ENCODE results near the gene CER1. TPM values are rescaled to one million over a fixed set of nuclear protein-coding genes. Genes with fewer than 3 reads are reported as not detected.

The CER1 gene
- polyA plus RNA-seq, 1 of the 3 experiments (the other 2 are of a cell fraction) = not detected

DNA sequence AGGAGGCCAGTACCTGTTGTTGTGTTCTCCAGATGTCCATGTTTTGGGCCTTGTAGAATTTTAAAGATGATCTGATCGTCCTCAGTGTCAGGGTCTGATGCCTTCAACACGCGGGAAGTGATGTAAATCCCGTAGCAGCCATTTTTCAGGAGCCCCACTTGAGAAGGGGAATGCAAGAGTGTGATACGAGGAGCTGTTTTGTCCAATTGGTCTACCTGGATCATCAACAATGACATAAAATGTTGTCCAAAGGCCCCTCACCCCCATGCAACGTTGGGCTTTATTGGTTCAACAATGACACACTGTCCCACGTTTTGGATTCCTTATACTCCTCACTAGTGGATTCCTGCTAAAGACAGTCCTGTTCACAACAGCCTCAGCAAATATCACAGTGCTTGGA lies 48.1 kb upstream of the CER1 start:
- no peaks in the 10 kb centered on the region for H3K27me3 ChIP-seq (ENCODE audit: insufficient read depth)
- no peak overlapping the region for H3K4me2 ChIP-seq
- no peaks in the 10 kb centered on the region for H4K20me1 ChIP-seq (ENCODE audit: insufficient read depth)
- H3K36me3 ChIP-seq (replicated peaks in 1 of 2; ENCODE audit: control insufficient read depth in 1 of 2, insufficient read depth in 2 of 2, low read length in 1 of 2) = no peaks in the 10 kb centered on the region
- ChIA-PET POLR2A (no interaction called here), CTCF (interaction anchor here (0.5 to 3.6 kb wide), 9 partner anchors 9 to 464 kb away, joined by 3 to 36 read pairs (median 11); no protein-coding TSS in a partner anchor)
- peaks cover 0 to 6% of the 10 kb centered on the region in 2 experiments; a peak in 1 of 4 replicates for H3K4me1 ChIP-seq (ENCODE audit: control insufficient read depth in 1 of 2, insufficient read depth in 2 of 2, low read depth in 1 of 2, low read length in 1 of 2)
- peak overlapping the region in 1 of 2 experiments; percentile 19; a peak in 1 of 4 replicates for H3K27ac ChIP-seq (ENCODE audit: low read depth in 2 of 2, low read length in 1 of 2)
- no peaks in the 10 kb centered on the region for H3K9me3 ChIP-seq
- no peak overlapping the region for H3K4me3 ChIP-seq (ENCODE audit: low read depth in 2 of 2, low read length in 1 of 2)
- no peak for TF ChIP-seq RFX5 (IDR thresholded peaks at IDR 0.05; ENCODE audit: low read length)
- no peak for TF ChIP-seq TEAD4 (IDR thresholded peaks at IDR 0.05; ENCODE audit: borderline replicate concordance, insufficient read depth)
- no peak for TF ChIP-seq ELF1 (IDR thresholded peaks at IDR 0.05)
- TF ChIP-seq, protein P1, sequence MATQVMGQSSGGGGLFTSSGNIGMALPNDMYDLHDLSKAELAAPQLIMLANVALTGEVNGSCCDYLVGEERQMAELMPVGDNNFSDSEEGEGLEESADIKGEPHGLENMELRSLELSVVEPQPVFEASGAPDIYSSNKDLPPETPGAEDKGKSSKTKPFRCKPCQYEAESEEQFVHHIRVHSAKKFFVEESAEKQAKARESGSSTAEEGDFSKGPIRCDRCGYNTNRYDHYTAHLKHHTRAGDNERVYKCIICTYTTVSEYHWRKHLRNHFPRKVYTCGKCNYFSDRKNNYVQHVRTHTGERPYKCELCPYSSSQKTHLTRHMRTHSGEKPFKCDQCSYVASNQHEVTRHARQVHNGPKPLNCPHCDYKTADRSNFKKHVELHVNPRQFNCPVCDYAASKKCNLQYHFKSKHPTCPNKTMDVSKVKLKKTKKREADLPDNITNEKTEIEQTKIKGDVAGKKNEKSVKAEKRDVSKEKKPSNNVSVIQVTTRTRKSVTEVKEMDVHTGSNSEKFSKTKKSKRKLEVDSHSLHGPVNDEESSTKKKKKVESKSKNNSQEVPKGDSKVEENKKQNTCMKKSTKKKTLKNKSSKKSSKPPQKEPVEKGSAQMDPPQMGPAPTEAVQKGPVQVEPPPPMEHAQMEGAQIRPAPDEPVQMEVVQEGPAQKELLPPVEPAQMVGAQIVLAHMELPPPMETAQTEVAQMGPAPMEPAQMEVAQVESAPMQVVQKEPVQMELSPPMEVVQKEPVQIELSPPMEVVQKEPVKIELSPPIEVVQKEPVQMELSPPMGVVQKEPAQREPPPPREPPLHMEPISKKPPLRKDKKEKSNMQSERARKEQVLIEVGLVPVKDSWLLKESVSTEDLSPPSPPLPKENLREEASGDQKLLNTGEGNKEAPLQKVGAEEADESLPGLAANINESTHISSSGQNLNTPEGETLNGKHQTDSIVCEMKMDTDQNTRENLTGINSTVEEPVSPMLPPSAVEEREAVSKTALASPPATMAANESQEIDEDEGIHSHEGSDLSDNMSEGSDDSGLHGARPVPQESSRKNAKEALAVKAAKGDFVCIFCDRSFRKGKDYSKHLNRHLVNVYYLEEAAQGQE (IDR thresholded peaks at IDR 0.05; ENCODE audit: low read depth, low read length) = no peak
- TF ChIP-seq RXRA (IDR thresholded peaks at IDR 0.05; ENCODE audit: borderline replicate concordance, low read depth) = no peak
- TF ChIP-seq NFIC (IDR thresholded peaks at IDR 0.05; ENCODE audit: borderline replicate concordance) = no peak
- no peak for TF ChIP-seq POLR2AphosphoS5 (IDR thresholded peaks at IDR 0.05; ENCODE audit: low read depth, low read length)
- TF ChIP-seq FOXJ3 (CRISPR knock-in tag; IDR thresholded peaks at IDR 0.05) = no peak
- TF ChIP-seq, protein P2, sequence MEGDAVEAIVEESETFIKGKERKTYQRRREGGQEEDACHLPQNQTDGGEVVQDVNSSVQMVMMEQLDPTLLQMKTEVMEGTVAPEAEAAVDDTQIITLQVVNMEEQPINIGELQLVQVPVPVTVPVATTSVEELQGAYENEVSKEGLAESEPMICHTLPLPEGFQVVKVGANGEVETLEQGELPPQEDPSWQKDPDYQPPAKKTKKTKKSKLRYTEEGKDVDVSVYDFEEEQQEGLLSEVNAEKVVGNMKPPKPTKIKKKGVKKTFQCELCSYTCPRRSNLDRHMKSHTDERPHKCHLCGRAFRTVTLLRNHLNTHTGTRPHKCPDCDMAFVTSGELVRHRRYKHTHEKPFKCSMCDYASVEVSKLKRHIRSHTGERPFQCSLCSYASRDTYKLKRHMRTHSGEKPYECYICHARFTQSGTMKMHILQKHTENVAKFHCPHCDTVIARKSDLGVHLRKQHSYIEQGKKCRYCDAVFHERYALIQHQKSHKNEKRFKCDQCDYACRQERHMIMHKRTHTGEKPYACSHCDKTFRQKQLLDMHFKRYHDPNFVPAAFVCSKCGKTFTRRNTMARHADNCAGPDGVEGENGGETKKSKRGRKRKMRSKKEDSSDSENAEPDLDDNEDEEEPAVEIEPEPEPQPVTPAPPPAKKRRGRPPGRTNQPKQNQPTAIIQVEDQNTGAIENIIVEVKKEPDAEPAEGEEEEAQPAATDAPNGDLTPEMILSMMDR (IDR thresholded peaks at IDR 0.05) = no peak
- TF ChIP-seq RAD21 (IDR thresholded peaks at IDR 0.05; ENCODE audit: low read length) = no peak
- no peak for TF ChIP-seq FOSL2 (IDR thresholded peaks at IDR 0.05; ENCODE audit: borderline replicate concordance, low read depth)
- H3F3A ChIP-seq (replicated peaks; ENCODE audit: insufficient read depth) = no peaks in the 10 kb centered on the region
- H3K9ac ChIP-seq = no peak overlapping the region
- no peak overlapping the region for H2AFZ ChIP-seq (ENCODE audit: low read depth)
- WGBS (ENCODE audit: low lambda C conversion rate) = 53% methylated on average over 7 of the region's 7 CpGs
- H3K79me2 ChIP-seq (ENCODE audit: insufficient read depth) = no peaks in the 10 kb centered on the region
- no peaks in the 10 kb centered on the region for H3K9me2 ChIP-seq
- no peak for DNase-seq

DNA sequence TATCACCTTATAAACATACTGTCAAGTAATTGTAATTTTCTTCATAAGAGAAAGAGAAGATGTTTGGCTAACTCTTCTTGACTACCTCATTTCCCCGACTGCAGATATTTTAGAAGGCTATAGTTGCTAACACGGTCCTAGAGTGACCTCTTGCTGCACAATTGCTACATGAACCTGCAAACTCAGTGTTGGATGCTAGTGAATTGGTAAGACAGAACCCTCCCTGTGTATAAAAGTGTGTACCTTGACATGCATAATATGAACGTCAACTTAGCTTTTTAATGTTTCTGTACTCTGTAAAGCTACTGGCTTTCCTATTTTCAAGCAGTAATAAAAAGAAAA lies 46.7 kb upstream of the CER1 start:
- H3K9me2 ChIP-seq = no peaks in the 10 kb centered on the region
- H3K36me3 ChIP-seq (replicated peaks in 1 of 2; ENCODE audit: control insufficient read depth in 1 of 2, insufficient read depth in 2 of 2, low read length in 1 of 2) = no peaks in the 10 kb centered on the region
- H3K9me3 ChIP-seq = no peaks in the 10 kb centered on the region
- no peaks in the 10 kb centered on the region for H3K27me3 ChIP-seq (ENCODE audit: insufficient read depth)
- no peaks in the 10 kb centered on the region for H3F3A ChIP-seq (replicated peaks; ENCODE audit: insufficient read depth)
- ChIA-PET CTCF (interaction anchor here (0.7 to 3.6 kb wide), 47 partner anchors 8 to 1735 kb away, joined by 3 to 36 read pairs (median 4); partner anchors contain the start of gene ZDHHC21), POLR2A (interaction anchor here (1.1 kb wide), 1 partner anchor 76 kb away, joined by 3 read pairs; the partner anchor contains the start of gene ZDHHC21)
- peaks cover 0 to 6% of the 10 kb centered on the region in 2 experiments; a peak in 1 of 4 replicates for H3K4me1 ChIP-seq (ENCODE audit: control insufficient read depth in 1 of 2, insufficient read depth in 2 of 2, low read depth in 1 of 2, low read length in 1 of 2)
- WGBS (ENCODE audit: low lambda C conversion rate) = 49% methylated on average over 3 of the region's 3 CpGs
- no peak for DNase-seq
- H3K4me3 ChIP-seq (ENCODE audit: low read depth in 2 of 2, low read length in 1 of 2) = no peak overlapping the region
- no peak overlapping the region for H3K4me2 ChIP-seq
- TF ChIP-seq RAD21 (IDR thresholded peaks at IDR 0.05; ENCODE audit: low read length) = peak; percentile 64
- TF ChIP-seq, protein P2 (IDR thresholded peaks at IDR 0.05) = peak; percentile 18; the same call in 1 of the 2 replicates
- TF ChIP-seq EZH2phosphoT487 (IDR thresholded peaks at IDR 0.05; ENCODE audit: borderline replicate concordance, low read depth) = no peak
- TF ChIP-seq, protein P3, sequence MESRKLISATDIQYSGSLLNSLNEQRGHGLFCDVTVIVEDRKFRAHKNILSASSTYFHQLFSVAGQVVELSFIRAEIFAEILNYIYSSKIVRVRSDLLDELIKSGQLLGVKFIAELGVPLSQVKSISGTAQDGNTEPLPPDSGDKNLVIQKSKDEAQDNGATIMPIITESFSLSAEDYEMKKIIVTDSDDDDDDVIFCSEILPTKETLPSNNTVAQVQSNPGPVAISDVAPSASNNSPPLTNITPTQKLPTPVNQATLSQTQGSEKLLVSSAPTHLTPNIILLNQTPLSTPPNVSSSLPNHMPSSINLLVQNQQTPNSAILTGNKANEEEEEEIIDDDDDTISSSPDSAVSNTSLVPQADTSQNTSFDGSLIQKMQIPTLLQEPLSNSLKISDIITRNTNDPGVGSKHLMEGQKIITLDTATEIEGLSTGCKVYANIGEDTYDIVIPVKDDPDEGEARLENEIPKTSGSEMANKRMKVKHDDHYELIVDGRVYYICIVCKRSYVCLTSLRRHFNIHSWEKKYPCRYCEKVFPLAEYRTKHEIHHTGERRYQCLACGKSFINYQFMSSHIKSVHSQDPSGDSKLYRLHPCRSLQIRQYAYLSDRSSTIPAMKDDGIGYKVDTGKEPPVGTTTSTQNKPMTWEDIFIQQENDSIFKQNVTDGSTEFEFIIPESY (IDR thresholded peaks at IDR 0.05; ENCODE audit: borderline replicate concordance, low read depth) = no peak
- TF ChIP-seq SMC3 (IDR thresholded peaks at IDR 0.05; ENCODE audit: low read depth, low read length) = no peak
- no peak for TF ChIP-seq ELF1 (IDR thresholded peaks at IDR 0.05)
- TF ChIP-seq, protein P4, sequence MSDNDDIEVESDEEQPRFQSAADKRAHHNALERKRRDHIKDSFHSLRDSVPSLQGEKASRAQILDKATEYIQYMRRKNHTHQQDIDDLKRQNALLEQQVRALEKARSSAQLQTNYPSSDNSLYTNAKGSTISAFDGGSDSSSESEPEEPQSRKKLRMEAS (IDR thresholded peaks at IDR 0.05; ENCODE audit: low read depth) = no peak
- TF ChIP-seq MEF2A (IDR thresholded peaks at IDR 0.05; ENCODE audit: borderline replicate concordance, low read depth) = no peak
- no peak for TF ChIP-seq YY1 (IDR thresholded peaks at IDR 0.05; ENCODE audit: low read depth)
- no peak for TF ChIP-seq EP300 (IDR thresholded peaks at IDR 0.05; ENCODE audit: borderline replicate concordance in 1 of 2, low read depth in 1 of 2, low read length in 1 of 2)
- H2AFZ ChIP-seq (ENCODE audit: low read depth) = no peak overlapping the region
- H3K9ac ChIP-seq = no peak overlapping the region
- H3K27ac ChIP-seq (ENCODE audit: low read depth in 2 of 2, low read length in 1 of 2) = no peak overlapping the region
- H4K20me1 ChIP-seq (ENCODE audit: insufficient read depth) = no peaks in the 10 kb centered on the region
- no peaks in the 10 kb centered on the region for H3K79me2 ChIP-seq (ENCODE audit: insufficient read depth)

Data from SK-N-SH (cell line).